Tibial nerve (tissue), 4 donors: Measurements from ENCODE around the gene SLC20A1. TPM values are rescaled to one million over a fixed set of nuclear protein-coding genes. Genes with fewer than 3 reads are reported as not detected.

Source experiments
- DNase-seq, 2 donors: peaks; one replicate each; pipeline ENCODE4 v3.0.0-alpha.2; 2019; ENCODE audit warnings: low spot score in 2 of 2
- H3K27ac ChIP-seq, 4 donors: fragments of 200-600 bp; sonication (generic) in 3 of 4; one replicate each; pipeline ENCODE4 v1.5.1; 2017 to 2019; ENCODE audit warnings: mild to moderate bottlenecking in 1 of 4
- H3K27me3 ChIP-seq, 2 donors: fragments of 200-600 bp; sonication (generic) in 1 of 2; one replicate each; pipeline versions ENCODE4 v1.5.1 to v1.6.0; 2017 to 2019
- H3K36me3 ChIP-seq, 3 donors: fragments of 200-600 bp; sonication (generic); one replicate each; pipeline ENCODE4 v1.5.1; 2018 to 2019
- H3K4me1 ChIP-seq, 4 donors: fragments of 200-600 bp; sonication (generic) in 3 of 4; one replicate each; pipeline ENCODE4 v1.5.1; 2017 to 2019
- H3K4me3 ChIP-seq, 4 donors: fragments of 200-600 bp; sonication (generic) in 3 of 4; one replicate each; pipeline ENCODE4 v1.5.1; 2017 to 2019; ENCODE audit warnings: mild to moderate bottlenecking in 1 of 4, moderate library complexity in 1 of 4
- H3K9me3 ChIP-seq, 4 donors: fragments of 200-600 bp; sonication (generic) in 3 of 4; one replicate each; pipeline ENCODE4 v1.5.1; 2017 to 2019
- EP300 ChIP-seq, 2 donors: sonication (generic); formaldehyde crosslinking; IDR thresholded peaks; one replicate each; pipeline ENCODE4 v1.6.1; 2017; ENCODE audit warnings: antibody characterized with exemption in 2 of 2, mild to moderate bottlenecking in 1 of 2
- POLR2A ChIP-seq, 2 donors: fragments of 450-650 bp; IDR thresholded peaks; one replicate each; pipeline ENCODE4 v1.6.1; 2017; ENCODE audit warnings: antibody characterized with exemption in 2 of 2, mild to moderate bottlenecking in 2 of 2, moderate library complexity in 2 of 2
- WGBS, 2 donors: methylation state at CpG; one replicate each; pipeline ENCODE4 v1.1.5; 2018; 5-methylcytosine and 5-hydroxymethylcytosine counted together
- total RNA-seq, 4 donors: library from RNA; depleted of rRNA; stranded (reverse); fragments of >200 nt; gene quantifications; one replicate each; pipeline ENCODE4 v1.1.0, GENCODE V29; 2016
- TF ChIP-seq, protein P1 (sequence below), 5 experiments: fragments of 200-600 bp in 3 of 5; fragments of 450-650 bp in 2 of 5; sonication (generic) in 3 of 5; IDR thresholded peaks; one replicate each; pipeline ENCODE4 v1.5.1; 2016 to 2019; ENCODE audit warnings: antibody characterized with exemption in 5 of 5, mild to moderate bottlenecking in 3 of 5, moderate library complexity in 2 of 5

The SLC20A1 gene
- total RNA-seq, 4 donors from 2014 or later: 19.3 to 50.5 (median 32.8) TPM

DNA sequence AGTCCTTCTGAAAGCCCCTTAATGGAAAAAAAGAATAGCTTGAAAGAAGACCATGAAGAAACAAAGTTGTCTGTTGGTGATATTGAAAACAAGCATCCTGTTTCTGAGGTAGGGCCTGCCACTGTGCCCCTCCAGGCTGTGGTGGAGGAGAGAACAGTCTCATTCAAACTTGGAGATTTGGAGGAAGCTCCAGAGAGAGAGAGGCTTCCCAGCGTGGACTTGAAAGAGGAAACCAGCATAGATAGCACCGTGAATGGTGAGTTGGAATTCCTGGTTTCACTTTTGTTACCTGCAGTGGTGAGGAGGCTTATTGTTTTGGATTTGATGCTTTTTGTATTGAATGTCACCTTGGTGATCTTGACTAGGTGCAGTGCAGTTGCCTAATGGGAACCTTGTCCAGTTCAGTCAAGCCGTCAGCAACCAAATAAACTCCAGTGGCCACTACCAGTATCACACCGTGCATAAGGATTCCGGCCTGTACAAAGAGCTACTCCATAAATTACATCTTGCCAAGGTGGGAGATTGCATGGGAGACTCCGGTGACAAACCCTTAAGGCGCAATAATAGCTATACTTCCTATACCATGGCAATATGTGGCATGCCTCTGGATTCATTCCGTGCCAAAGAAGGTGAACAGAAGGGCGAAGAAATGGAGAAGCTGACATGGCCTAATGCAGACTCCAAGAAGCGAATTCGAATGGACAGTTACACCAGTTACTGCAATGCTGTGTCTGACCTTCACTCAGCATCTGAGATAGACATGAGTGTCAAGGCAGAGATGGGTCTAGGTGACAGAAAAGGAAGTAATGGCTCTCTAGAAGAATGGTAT lies 13.3 kb downstream of the SLC20A1 start:
- Histone ChIP-seq H3K4me3 (no peak overlapping the region), H3K36me3 (peaks cover 0 to 98% (median 13%) of the 10 kb centered on the region in 3 donors), H3K4me1 (no peaks in the 10 kb centered on the region), H3K27ac (no peak overlapping the region), H3K9me3 (no peaks in the 10 kb centered on the region), H3K27me3 (no peaks in the 10 kb centered on the region)
- WGBS, 2 donors: 91 to 92% methylated on average over 11 of the region's 11 CpGs
- DNase-seq: no peak
- TF ChIP-seq EP300 (IDR thresholded peaks at IDR 0.05) (no peak), POLR2A (IDR thresholded peaks at IDR 0.05) (no peak)
- TF ChIP-seq, protein P1, sequence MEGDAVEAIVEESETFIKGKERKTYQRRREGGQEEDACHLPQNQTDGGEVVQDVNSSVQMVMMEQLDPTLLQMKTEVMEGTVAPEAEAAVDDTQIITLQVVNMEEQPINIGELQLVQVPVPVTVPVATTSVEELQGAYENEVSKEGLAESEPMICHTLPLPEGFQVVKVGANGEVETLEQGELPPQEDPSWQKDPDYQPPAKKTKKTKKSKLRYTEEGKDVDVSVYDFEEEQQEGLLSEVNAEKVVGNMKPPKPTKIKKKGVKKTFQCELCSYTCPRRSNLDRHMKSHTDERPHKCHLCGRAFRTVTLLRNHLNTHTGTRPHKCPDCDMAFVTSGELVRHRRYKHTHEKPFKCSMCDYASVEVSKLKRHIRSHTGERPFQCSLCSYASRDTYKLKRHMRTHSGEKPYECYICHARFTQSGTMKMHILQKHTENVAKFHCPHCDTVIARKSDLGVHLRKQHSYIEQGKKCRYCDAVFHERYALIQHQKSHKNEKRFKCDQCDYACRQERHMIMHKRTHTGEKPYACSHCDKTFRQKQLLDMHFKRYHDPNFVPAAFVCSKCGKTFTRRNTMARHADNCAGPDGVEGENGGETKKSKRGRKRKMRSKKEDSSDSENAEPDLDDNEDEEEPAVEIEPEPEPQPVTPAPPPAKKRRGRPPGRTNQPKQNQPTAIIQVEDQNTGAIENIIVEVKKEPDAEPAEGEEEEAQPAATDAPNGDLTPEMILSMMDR (IDR thresholded peaks at IDR 0.05): no peak

DNA sequence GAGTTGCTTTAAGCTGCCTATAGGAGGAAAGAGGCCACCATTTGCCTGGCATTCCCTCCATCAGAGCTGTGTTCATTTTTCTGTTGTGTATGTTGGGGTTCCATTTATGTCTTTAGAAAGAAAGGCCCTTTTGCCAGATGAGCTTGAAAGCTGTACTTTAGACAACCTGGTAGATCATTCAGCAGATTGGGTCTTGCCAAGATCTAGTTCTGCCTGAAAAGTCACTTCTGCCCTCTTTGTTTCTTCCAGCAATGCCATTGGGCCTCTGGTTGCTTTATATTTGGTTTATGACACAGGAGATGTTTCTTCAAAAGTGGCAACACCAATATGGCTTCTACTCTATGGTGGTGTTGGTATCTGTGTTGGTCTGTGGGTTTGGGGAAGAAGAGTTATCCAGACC lies 14.4 kb downstream of the SLC20A1 start:
- H3K36me3 ChIP-seq: peaks cover 0 to 100% (median 13%) of the 10 kb centered on the region in 3 donors
- no peak overlapping the region for H3K27ac ChIP-seq
- no peak overlapping the region for H3K4me3 ChIP-seq
- H3K9me3 ChIP-seq: no peaks in the 10 kb centered on the region
- TF ChIP-seq, protein P1 (IDR thresholded peaks at IDR 0.05): no peak
- TF ChIP-seq POLR2A (IDR thresholded peaks at IDR 0.05): no peak
- TF ChIP-seq EP300 (IDR thresholded peaks at IDR 0.05): no peak
- H3K4me1 ChIP-seq: no peaks in the 10 kb centered on the region
- DNase-seq: no peak
- H3K27me3 ChIP-seq: no peaks in the 10 kb centered on the region

DNA sequence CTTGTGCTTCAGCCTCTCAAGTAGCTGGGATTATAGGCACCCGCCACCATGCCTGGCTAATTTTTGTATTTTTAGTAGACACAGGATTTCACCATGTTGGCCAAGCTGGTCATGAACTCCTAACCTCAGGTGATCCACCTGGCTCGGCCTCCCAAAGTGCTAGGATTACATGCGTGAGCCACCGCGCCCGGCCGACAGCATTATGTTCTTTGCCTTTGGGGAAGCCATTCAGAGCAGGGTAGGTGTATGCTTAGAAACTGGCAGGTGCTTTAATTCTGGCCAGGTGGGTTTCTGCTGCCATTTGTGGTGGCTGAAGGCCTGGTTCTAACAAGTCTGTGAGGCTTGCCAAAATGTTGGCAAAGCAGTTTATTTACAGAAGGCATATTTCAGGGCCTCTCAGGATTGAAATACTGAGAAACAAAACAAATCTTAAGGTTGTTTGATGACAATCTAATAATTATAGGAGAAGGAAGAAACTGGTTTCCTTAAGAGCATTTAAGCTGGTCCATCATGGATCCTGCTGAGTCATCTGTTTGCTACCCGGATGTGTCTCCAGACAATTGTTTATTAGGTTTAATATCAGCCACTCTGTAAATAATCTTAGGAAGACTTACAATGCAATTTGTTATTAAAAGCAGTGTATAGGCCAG lies 16.0 kb downstream of the SLC20A1 start:
- TF ChIP-seq, protein P1 (IDR thresholded peaks at IDR 0.05): no peak
- TF ChIP-seq EP300 (IDR thresholded peaks at IDR 0.05): no peak
- TF ChIP-seq POLR2A (IDR thresholded peaks at IDR 0.05): no peak
- Histone ChIP-seq H3K27ac (no peak overlapping the region), H3K36me3 (peaks cover 0 to 92% (median 13%) of the 10 kb centered on the region in 3 donors), H3K4me3 (no peak overlapping the region), H3K4me1 (no peaks in the 10 kb centered on the region), H3K27me3 (no peaks in the 10 kb centered on the region), H3K9me3 (no peaks in the 10 kb centered on the region)
- DNase-seq: no peak
- 94 to 96% methylated on average over 8 of the region's 8 CpGs for WGBS, 2 donors

DNA sequence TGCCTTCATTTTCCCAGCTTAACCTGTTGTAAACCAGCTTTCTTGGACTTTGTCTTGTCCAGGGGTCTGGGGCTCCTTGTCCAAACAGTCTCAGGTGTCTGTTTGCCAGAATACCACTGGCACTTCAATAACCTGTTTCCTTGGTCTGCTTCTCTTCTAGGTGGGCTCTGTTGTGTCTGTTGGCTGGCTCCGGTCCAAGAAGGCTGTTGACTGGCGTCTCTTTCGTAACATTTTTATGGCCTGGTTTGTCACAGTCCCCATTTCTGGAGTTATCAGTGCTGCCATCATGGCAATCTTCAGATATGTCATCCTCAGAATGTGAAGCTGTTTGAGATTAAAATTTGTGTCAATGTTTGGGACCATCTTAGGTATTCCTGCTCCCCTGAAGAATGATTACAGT lies 17.0 kb downstream of the SLC20A1 start:
- TF ChIP-seq, protein P1 (IDR thresholded peaks at IDR 0.05): no peak
- no peak for TF ChIP-seq POLR2A (IDR thresholded peaks at IDR 0.05)
- TF ChIP-seq EP300 (IDR thresholded peaks at IDR 0.05): no peak
- Histone ChIP-seq H3K4me3 (no peak overlapping the region), H3K36me3 (peaks cover 0 to 83% (median 13%) of the 10 kb centered on the region in 3 donors), H3K9me3 (no peaks in the 10 kb centered on the region), H3K27ac (no peak overlapping the region), H3K27me3 (no peaks in the 10 kb centered on the region), H3K4me1 (no peaks in the 10 kb centered on the region)
- no peak for DNase-seq
- 90 to 94% methylated on average over 3 of the region's 3 CpGs for WGBS, 2 donors

DNA sequence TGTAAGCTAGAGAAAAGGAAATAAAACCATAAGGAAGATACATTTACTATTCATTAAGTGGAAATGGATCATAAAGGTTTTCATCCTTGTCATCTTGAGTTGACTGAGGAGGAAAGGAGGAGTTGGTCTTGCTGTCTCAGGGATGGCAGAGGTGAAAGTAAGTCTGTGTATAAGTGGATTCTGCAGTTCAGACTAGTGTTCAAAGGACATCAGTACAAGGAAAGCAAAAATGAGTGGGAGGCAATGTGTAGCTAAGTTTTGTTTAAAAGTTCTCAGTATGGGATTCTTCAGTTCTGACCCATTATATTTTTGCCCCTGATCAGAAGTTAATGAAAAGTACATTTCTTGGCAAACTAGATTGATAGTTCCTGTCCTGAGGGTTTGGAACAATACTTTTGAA lies 18.9 kb downstream of the SLC20A1 start:
- Histone ChIP-seq H3K4me3 (no peak overlapping the region), H3K27me3 (no peaks in the 10 kb centered on the region), H3K4me1 (no peaks in the 10 kb centered on the region), H3K36me3 (peaks cover 0 to 63% (median 13%) of the 10 kb centered on the region in 3 donors), H3K9me3 (no peaks in the 10 kb centered on the region), H3K27ac (no peak overlapping the region)
- DNase-seq: no peak
- TF ChIP-seq POLR2A (IDR thresholded peaks at IDR 0.05) (no peak), EP300 (IDR thresholded peaks at IDR 0.05) (no peak)
- TF ChIP-seq, protein P1 (IDR thresholded peaks at IDR 0.05): no peak
